ENCODE results near the gene DDN.

DNA sequence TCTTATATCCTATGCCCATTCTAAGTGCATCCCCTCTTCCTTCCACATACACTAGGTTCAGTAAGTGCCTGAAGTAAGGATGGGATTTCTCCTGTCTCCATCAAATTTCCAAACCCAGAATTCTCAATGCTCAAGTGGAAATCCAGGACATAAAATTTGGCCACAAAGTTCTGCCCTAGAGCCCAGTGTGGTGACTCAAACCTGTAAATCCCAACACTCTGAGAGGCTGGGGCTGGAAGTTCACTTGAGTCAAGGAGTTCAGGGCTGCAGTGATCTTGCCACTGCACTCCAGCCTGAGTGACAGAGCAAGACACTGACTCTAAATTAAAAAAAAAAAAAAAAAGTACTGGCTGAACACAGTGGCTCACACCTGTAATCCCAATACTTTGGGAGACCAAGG is 37.4 kb downstream of the DDN start:
- TF ChIP-seq, protein P1, sequence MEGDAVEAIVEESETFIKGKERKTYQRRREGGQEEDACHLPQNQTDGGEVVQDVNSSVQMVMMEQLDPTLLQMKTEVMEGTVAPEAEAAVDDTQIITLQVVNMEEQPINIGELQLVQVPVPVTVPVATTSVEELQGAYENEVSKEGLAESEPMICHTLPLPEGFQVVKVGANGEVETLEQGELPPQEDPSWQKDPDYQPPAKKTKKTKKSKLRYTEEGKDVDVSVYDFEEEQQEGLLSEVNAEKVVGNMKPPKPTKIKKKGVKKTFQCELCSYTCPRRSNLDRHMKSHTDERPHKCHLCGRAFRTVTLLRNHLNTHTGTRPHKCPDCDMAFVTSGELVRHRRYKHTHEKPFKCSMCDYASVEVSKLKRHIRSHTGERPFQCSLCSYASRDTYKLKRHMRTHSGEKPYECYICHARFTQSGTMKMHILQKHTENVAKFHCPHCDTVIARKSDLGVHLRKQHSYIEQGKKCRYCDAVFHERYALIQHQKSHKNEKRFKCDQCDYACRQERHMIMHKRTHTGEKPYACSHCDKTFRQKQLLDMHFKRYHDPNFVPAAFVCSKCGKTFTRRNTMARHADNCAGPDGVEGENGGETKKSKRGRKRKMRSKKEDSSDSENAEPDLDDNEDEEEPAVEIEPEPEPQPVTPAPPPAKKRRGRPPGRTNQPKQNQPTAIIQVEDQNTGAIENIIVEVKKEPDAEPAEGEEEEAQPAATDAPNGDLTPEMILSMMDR (IDR thresholded peaks at IDR 0.05), result no peak
- TF ChIP-seq POLR2A (IDR thresholded peaks at IDR 0.05), result no peak
